ENCODE data around the gene TSFM.
"Not testable (repeated sequence)": the region's sequence is repeated elsewhere in the genome, so short reads cannot be mapped to it uniquely, and the experiment has no call there.

The TSFM gene

DNA sequence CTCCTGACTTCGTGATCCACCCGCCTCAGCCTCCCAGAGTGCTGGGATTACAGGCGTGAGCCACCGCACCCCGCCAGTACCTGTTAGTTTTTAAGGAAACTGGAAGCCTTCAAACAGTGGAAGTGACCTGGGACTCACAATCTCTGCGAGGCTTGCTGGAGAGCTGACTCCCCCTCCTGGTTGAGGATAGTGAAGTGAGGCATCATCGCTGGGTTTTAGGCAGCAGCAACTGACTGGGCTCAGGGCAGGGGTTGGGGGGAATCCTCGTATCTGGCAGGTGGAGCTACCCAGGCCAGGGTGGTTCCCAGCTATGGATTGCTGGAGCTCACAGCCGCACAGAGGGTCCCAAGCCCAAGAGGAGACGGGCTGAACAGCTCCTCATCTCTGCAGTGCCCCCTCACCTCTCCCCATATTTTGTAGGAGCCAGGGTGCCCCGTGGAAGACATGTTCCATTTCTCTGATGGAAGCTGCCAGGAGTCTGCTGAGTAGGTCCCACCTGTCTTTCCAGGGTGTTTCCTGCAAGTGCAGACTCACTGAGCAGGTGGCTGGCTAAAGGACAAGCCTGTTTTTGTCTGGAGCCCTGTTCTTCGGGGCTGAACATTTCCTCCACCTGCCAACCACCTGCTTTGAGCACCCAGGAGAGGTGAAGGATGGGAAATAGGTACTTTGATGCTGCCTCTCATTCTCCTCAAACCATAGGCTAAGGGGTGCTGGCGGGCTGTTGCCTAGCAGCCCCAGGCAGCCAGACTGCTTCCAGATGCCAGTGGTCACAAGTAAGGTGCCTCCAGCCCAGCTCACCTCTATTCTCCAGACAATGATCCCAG is 32.8 kb downstream of the TSFM start:
- Histone ChIP-seq H3K4me2 (ENCODE audit: low read length) (no peak overlapping the region), H3K4me3 (ENCODE audit: low read depth, low read length) (no peak overlapping the region), H3K4me1 (peaks cover 14% of the 10 kb centered on the region), H3K27ac (no peak overlapping the region), H3K9ac (no peak overlapping the region), H3K27me3 (ENCODE audit: control insufficient read depth, insufficient read depth, low read length) (no peaks in the 10 kb centered on the region), H2AFZ (no peak overlapping the region), H3K36me3 (ENCODE audit: control insufficient read depth, insufficient read depth, low read length) (no peaks in the 10 kb centered on the region), H3K79me2 (peaks cover 9% of the 10 kb centered on the region), H3K9me3 (ENCODE audit: control insufficient read depth, low read length) (no peaks in the 10 kb centered on the region)
- TF ChIP-seq, protein P1, sequence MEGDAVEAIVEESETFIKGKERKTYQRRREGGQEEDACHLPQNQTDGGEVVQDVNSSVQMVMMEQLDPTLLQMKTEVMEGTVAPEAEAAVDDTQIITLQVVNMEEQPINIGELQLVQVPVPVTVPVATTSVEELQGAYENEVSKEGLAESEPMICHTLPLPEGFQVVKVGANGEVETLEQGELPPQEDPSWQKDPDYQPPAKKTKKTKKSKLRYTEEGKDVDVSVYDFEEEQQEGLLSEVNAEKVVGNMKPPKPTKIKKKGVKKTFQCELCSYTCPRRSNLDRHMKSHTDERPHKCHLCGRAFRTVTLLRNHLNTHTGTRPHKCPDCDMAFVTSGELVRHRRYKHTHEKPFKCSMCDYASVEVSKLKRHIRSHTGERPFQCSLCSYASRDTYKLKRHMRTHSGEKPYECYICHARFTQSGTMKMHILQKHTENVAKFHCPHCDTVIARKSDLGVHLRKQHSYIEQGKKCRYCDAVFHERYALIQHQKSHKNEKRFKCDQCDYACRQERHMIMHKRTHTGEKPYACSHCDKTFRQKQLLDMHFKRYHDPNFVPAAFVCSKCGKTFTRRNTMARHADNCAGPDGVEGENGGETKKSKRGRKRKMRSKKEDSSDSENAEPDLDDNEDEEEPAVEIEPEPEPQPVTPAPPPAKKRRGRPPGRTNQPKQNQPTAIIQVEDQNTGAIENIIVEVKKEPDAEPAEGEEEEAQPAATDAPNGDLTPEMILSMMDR (IDR thresholded peaks at IDR 0.05): no peak

GRCh38 chr12:57816001-57816854 is 33.6 kb downstream of the TSFM start:
- TF ChIP-seq, protein P1 (IDR thresholded peaks at IDR 0.05): no peak
- H3K27ac ChIP-seq: no peak overlapping the region
- no peak overlapping the region for H3K9ac ChIP-seq
- H2AFZ ChIP-seq: no peak overlapping the region
- no peaks in the 10 kb centered on the region for H3K9me3 ChIP-seq (ENCODE audit: control insufficient read depth, low read length)
- H3K4me1 ChIP-seq: peaks cover 14% of the 10 kb centered on the region
- no peak overlapping the region for H3K4me3 ChIP-seq (ENCODE audit: low read depth, low read length)
- H3K4me2 ChIP-seq (ENCODE audit: low read length): no peak overlapping the region
- H3K36me3 ChIP-seq (ENCODE audit: control insufficient read depth, insufficient read depth, low read length): no peaks in the 10 kb centered on the region
- no peaks in the 10 kb centered on the region for H3K27me3 ChIP-seq (ENCODE audit: control insufficient read depth, insufficient read depth, low read length)
- peaks cover 9% of the 10 kb centered on the region for H3K79me2 ChIP-seq

- H3K4me1 ChIP-seq: peaks cover 14% of the 10 kb centered on the region
These were observed 34.2 kb downstream of the TSFM start for GRCh38 chr12:57816855-57817151.

DNA sequence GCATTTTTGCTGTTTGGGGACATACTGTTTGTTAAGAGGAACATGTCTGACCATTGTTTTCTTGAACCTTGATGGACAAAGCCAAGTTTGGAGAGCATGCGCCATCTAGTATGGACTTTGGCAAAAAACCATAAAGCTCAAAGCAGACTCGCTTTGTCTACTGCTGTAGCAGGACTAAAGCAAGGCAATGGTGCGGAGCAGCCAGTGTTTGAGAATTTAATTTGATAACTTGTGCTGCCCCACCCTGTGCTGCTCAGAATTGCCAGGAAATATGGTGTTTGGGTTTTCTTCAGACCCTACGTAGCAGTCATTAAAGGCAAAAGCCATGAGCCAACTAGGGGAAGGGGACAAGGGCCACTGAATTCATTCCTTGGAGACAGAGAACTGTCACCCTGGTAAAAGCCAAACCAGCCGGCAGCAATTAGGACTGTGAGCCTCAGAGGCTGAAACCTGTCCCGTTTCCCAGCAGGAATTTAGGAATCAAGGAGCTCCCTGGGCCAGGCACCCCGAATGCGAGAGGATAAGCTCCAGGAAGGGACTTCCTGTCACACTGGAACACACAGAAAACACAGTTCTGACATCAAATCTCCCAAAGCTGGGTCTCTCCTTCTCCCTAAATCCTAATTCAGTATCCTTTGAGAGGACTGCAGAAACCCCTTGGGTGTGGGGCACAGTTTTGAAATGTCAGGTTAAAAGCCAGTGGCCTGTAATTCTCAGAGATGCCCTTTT is 34.8 kb downstream of the TSFM start:
- Histone ChIP-seq H3K27ac (peak overlapping the region; percentile 33), H3K9ac (no peak overlapping the region), H3K4me3 (ENCODE audit: low read depth, low read length) (no peak overlapping the region), H2AFZ (no peak overlapping the region), H3K27me3 (ENCODE audit: control insufficient read depth, insufficient read depth, low read length) (no peaks in the 10 kb centered on the region), H3K4me1 (peaks cover 14% of the 10 kb centered on the region), H3K9me3 (ENCODE audit: control insufficient read depth, low read length) (no peaks in the 10 kb centered on the region), H3K4me2 (ENCODE audit: low read length) (no peak overlapping the region), H3K36me3 (ENCODE audit: control insufficient read depth, insufficient read depth, low read length) (no peaks in the 10 kb centered on the region), H3K79me2 (peaks cover 5% of the 10 kb centered on the region)
- TF ChIP-seq, protein P1 (IDR thresholded peaks at IDR 0.05): no peak

More at GRCh38 chr12:57816855-57817151, 34.2 kb downstream of the TSFM start:
- Histone ChIP-seq H3K9ac (no peak overlapping the region), H2AFZ (no peak overlapping the region), H3K36me3 (ENCODE audit: control insufficient read depth, insufficient read depth, low read length) (no peaks in the 10 kb centered on the region), H3K4me3 (ENCODE audit: low read depth, low read length) (no peak overlapping the region), H3K79me2 (peaks cover 9% of the 10 kb centered on the region), H3K9me3 (ENCODE audit: control insufficient read depth, low read length) (no peaks in the 10 kb centered on the region), H3K4me2 (ENCODE audit: low read length) (no peak overlapping the region), H3K27me3 (ENCODE audit: control insufficient read depth, insufficient read depth, low read length) (no peaks in the 10 kb centered on the region), H3K27ac (no peak overlapping the region)
- TF ChIP-seq, protein P1 (IDR thresholded peaks at IDR 0.05): no peak

- not testable (repeated sequence) for H3K9me3 ChIP-seq (ENCODE audit: control insufficient read depth, low read length); H3K4me1 ChIP-seq; H3K9ac ChIP-seq; H3K4me3 ChIP-seq (ENCODE audit: low read depth, low read length); H3K36me3 ChIP-seq (ENCODE audit: control insufficient read depth, insufficient read depth, low read length); H2AFZ ChIP-seq; H3K27me3 ChIP-seq (ENCODE audit: control insufficient read depth, insufficient read depth, low read length); H3K4me2 ChIP-seq (ENCODE audit: low read length); H3K79me2 ChIP-seq
- H3K27ac ChIP-seq: peak overlapping the region; percentile 33
These were observed 35.4 kb downstream of the TSFM start for GRCh38 chr12:57817990-57818331.

DNA sequence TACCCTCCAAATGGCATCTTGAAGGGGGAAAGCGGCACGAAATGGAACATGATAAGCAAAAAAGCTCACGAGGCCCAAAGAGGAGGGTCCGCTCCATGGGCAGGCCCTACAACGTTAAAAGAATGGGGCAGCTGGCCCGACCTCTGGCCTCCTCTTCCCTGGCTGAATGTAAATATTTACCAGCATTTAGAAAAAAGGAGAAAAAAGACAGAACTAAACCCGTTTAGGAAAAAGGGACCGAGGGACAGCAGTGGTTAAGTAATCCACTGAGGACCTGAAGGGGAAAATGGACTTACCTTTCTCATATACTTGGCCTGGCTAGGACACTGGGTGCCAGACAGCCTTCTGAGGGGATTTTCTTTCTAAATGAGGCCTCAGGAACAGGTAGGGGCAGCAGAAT is 37.5 kb downstream of the TSFM start:
- H3K27ac ChIP-seq; H3K9me3 ChIP-seq (ENCODE audit: control insufficient read depth, low read length); H3K4me3 ChIP-seq (ENCODE audit: low read depth, low read length); H3K79me2 ChIP-seq; H3K9ac ChIP-seq; H2AFZ ChIP-seq; H3K27me3 ChIP-seq (ENCODE audit: control insufficient read depth, insufficient read depth, low read length); H3K4me2 ChIP-seq (ENCODE audit: low read length); H3K36me3 ChIP-seq (ENCODE audit: control insufficient read depth, insufficient read depth, low read length); H3K4me1 ChIP-seq: not testable (repeated sequence)

GRCh38 chr12:57821015-57821414 is 38.4 kb downstream of the TSFM start:
- not testable (repeated sequence) for H3K27me3 ChIP-seq (ENCODE audit: control insufficient read depth, insufficient read depth, low read length); H3K9ac ChIP-seq; H3K4me1 ChIP-seq; H3K27ac ChIP-seq; H3K4me2 ChIP-seq (ENCODE audit: low read length); H3K9me3 ChIP-seq (ENCODE audit: control insufficient read depth, low read length); H3K36me3 ChIP-seq (ENCODE audit: control insufficient read depth, insufficient read depth, low read length); H3K4me3 ChIP-seq (ENCODE audit: low read depth, low read length); H2AFZ ChIP-seq
- H3K79me2 ChIP-seq: peaks cover 12% of the 10 kb centered on the region

All from parathyroid adenoma (tissue), 2 donors.